Kasumi-1 (cell line): Measurements from ENCODE around the gene KREMEN2.

Source experiments
- DNase-seq, 2 experiments: peaks; one replicate each; lab custom pipeline; 2025; lab: John Stamatoyannopoulos, UW

Gene KREMEN2

GRCh38 chr16:2980227-2981176 lies 16.4 kb downstream of the KREMEN2 start, which contains the start of gene PKMYT1:
Gene PKMYT1, minus strand, starts transcription at chr16:2980446. Its CDS starts 789 bp downstream, at chr16:2979657.
- DNase-seq, result peak; percentile 35

GRCh38 chr16:2981177-2981898 lies 17.3 kb downstream of the KREMEN2 start:
- no peak for DNase-seq

GRCh38 chr16:2981899-2982250 lies 17.8 kb downstream of the KREMEN2 start:
- no peak for DNase-seq

GRCh38 chr16:2982402-2982801 lies 18.3 kb downstream of the KREMEN2 start:
- no peak for DNase-seq

GRCh38 chr16:2983706-2984136 lies 19.6 kb downstream of the KREMEN2 start:
- peak; percentile 20 to 31 for DNase-seq

GRCh38 chr16:2985462-2985861 lies 21.4 kb downstream of the KREMEN2 start:
- DNase-seq, result no peak

GRCh38 chr16:2985893-2986355 lies 21.8 kb downstream of the KREMEN2 start:
- DNase-seq, result no peak

GRCh38 chr16:2986623-2987188 lies 22.6 kb downstream of the KREMEN2 start:
- no peak for DNase-seq

- DNase-seq, result no peak
These were observed 23.2 kb downstream of the KREMEN2 start for GRCh38 chr16:2987286-2987685.

- DNase-seq, result no peak
These were observed 23.8 kb downstream of the KREMEN2 start for GRCh38 chr16:2987833-2988232.

GRCh38 chr16:2988590-2989099 lies 24.6 kb downstream of the KREMEN2 start:
- no peak for DNase-seq

- no peak for DNase-seq
These were observed 26.8 kb downstream of the KREMEN2 start for GRCh38 chr16:2990891-2991290.

GRCh38 chr16:2991566-2992261 lies 27.6 kb downstream of the KREMEN2 start:
- DNase-seq, result no peak

GRCh38 chr16:2992383-2993081 lies 28.5 kb downstream of the KREMEN2 start:
- DNase-seq, result no peak

GRCh38 chr16:2996298-2996697 lies 32.2 kb downstream of the KREMEN2 start:
- no peak for DNase-seq

GRCh38 chr16:2999929-3000328 lies 35.9 kb downstream of the KREMEN2 start:
- DNase-seq, result no peak

GRCh38 chr16:3000540-3000939 lies 36.5 kb downstream of the KREMEN2 start:
- DNase-seq, result no peak

GRCh38 chr16:3001316-3001715 lies 37.2 kb downstream of the KREMEN2 start:
- no peak for DNase-seq

GRCh38 chr16:3003582-3004270 lies 39.7 kb downstream of the KREMEN2 start:
- peak; percentile 85 to 86 for DNase-seq

- no peak for DNase-seq
These were observed 40.2 kb downstream of the KREMEN2 start for GRCh38 chr16:3004319-3004718.
